ENCODE data around the gene TP53BP2. TPM values are rescaled to one million over a fixed set of nuclear protein-coding genes. Genes with fewer than 3 reads are reported as not detected.

The TP53BP2 gene
- total RNA-seq, 4 donors from 2014 or later = 33.9 to 73.2 (median 52.3) TPM

GRCh38 chr1:223856386-223856785 is 10.6 kb upstream of the TP53BP2 start:
- no peak overlapping the region for H3K4me3 ChIP-seq
- H3K27ac ChIP-seq = no peak overlapping the region
- DNase-seq (ENCODE audit: low spot score in 2 of 2) = no peak
- H3K9me3 ChIP-seq = no peaks in the 10 kb centered on the region
- whole genome bisulfite sequencing, 2 donors = 90 to 94% methylated on average over 17 of the region's 17 CpGs
- H3K4me1 ChIP-seq = no peaks in the 10 kb centered on the region
- TF ChIP-seq CTCF (IDR thresholded peaks at IDR 0.05) (no peak), POLR2A (IDR thresholded peaks at IDR 0.05) (no peak), EP300 (IDR thresholded peaks at IDR 0.05) (no peak)
- no peaks in the 10 kb centered on the region for H3K36me3 ChIP-seq
- no peaks in the 10 kb centered on the region for H3K27me3 ChIP-seq

- H3K4me3 ChIP-seq = no peak overlapping the region
- H3K27ac ChIP-seq = no peak overlapping the region
- no peaks in the 10 kb centered on the region for H3K4me1 ChIP-seq
- H3K36me3 ChIP-seq = no peaks in the 10 kb centered on the region
- no peaks in the 10 kb centered on the region for H3K27me3 ChIP-seq
- DNase-seq (ENCODE audit: low spot score in 2 of 2) = no peak
- 92 to 100% methylated on average over 1 of the region's 1 CpG for WGBS, 2 donors
- no peaks in the 10 kb centered on the region for H3K9me3 ChIP-seq
- TF ChIP-seq EP300 (IDR thresholded peaks at IDR 0.05) = no peak
Measured at GRCh38 chr1:223853748-223854147, 8.0 kb upstream of the TP53BP2 start.

- no peaks in the 10 kb centered on the region for H3K27me3 ChIP-seq
- no peaks in the 10 kb centered on the region for H3K4me1 ChIP-seq
- TF ChIP-seq CTCF (IDR thresholded peaks at IDR 0.05) (no peak), POLR2A (IDR thresholded peaks at IDR 0.05) (no peak), EP300 (IDR thresholded peaks at IDR 0.05) (no peak)
- H3K4me3 ChIP-seq = no peak overlapping the region
- no peaks in the 10 kb centered on the region for H3K9me3 ChIP-seq
- no peaks in the 10 kb centered on the region for H3K36me3 ChIP-seq
- H3K27ac ChIP-seq = no peak overlapping the region
- DNase-seq (ENCODE audit: low spot score in 2 of 2) = no peak
Measured at GRCh38 chr1:223853275-223853674, 7.5 kb upstream of the TP53BP2 start.

GRCh38 chr1:223852337-223852736 is 6.6 kb upstream of the TP53BP2 start:
- TF ChIP-seq EP300 (IDR thresholded peaks at IDR 0.05) (no peak), POLR2A (IDR thresholded peaks at IDR 0.05) (no peak), CTCF (IDR thresholded peaks at IDR 0.05) (no peak)
- H3K4me3 ChIP-seq = no peak overlapping the region
- DNase-seq (ENCODE audit: low spot score in 2 of 2) = no peak
- no peak overlapping the region for H3K27ac ChIP-seq
- no peaks in the 10 kb centered on the region for H3K27me3 ChIP-seq
- no peaks in the 10 kb centered on the region for H3K9me3 ChIP-seq
- no peaks in the 10 kb centered on the region for H3K36me3 ChIP-seq
- H3K4me1 ChIP-seq = peaks cover 0 to 7% (median 2%) of the 10 kb centered on the region in 4 donors
- 69 to 77% methylated on average over 1 of the region's 1 CpG for WGBS, 2 donors

GRCh38 chr1:223849352-223850254 is 3.9 kb upstream of the TP53BP2 start:
- Histone ChIP-seq H3K27ac (no peak overlapping the region), H3K4me3 (no peak overlapping the region), H3K9me3 (no peaks in the 10 kb centered on the region), H3K4me1 (peaks cover 5 to 15% (median 11%) of the 10 kb centered on the region in 4 donors), H3K36me3 (no peaks in the 10 kb centered on the region), H3K27me3 (no peaks in the 10 kb centered on the region)
- WGBS, 2 donors = 89 to 93% methylated on average over 6 of the region's 6 CpGs
- no peak for TF ChIP-seq CTCF (IDR thresholded peaks at IDR 0.05)
- no peak for TF ChIP-seq EP300 (IDR thresholded peaks at IDR 0.05)
- TF ChIP-seq POLR2A (IDR thresholded peaks at IDR 0.05) = no peak
- no peak for DNase-seq (ENCODE audit: low spot score in 2 of 2)
